DOHH2 (cell line): ENCODE data around the gene HIVEP1.

ENCODE experiments used
- H3F3A ChIP-seq: fragments of 200-600 bp; sonication (generic), shearing (Covaris generic); 2 replicates; pipeline ENCODE4 v1.6.0; 2016; ENCODE audit warnings: antibody characterized with exemption, mild to moderate bottlenecking; ENCODE audit not compliant: control insufficient read depth, insufficient read depth
- H3K27ac ChIP-seq: fragments of 200-600 bp; sonication (generic); 2 replicates; pipeline ENCODE4 v1.5.1; 2014; ENCODE audit warnings: low read depth, mild to moderate bottlenecking, low read length, moderate library complexity
- H3K27me3 ChIP-seq: fragments of 200-600 bp; sonication (generic); 2 replicates; pipeline ENCODE4 v1.6.1; 2014; ENCODE audit warnings: mild to moderate bottlenecking, low read length, mixed read lengths; ENCODE audit not compliant: control insufficient read depth
- H3K36me3 ChIP-seq: fragments of 200-600 bp; sonication (generic); 2 replicates; pipeline ENCODE4 v1.6.1; 2014; ENCODE audit warnings: mild to moderate bottlenecking, low read length, moderate library complexity, mixed read lengths; ENCODE audit not compliant: control insufficient read depth
- H3K4me1 ChIP-seq: fragments of 200-600 bp; sonication (generic); 2 replicates; pipeline ENCODE4 v1.6.1; 2014; ENCODE audit warnings: mild to moderate bottlenecking, low read length, mixed read lengths; ENCODE audit not compliant: control insufficient read depth
- H3K4me2 ChIP-seq: fragments of 200-600 bp; sonication (generic); 2 replicates; pipeline ENCODE4 v1.6.0; 2014; ENCODE audit warnings: mild to moderate bottlenecking, low read length, moderate library complexity
- H3K4me3 ChIP-seq: fragments of 200-600 bp; sonication (generic); 2 replicates; pipeline ENCODE4 v1.5.1; 2014; ENCODE audit warnings: mild to moderate bottlenecking, low read length, mixed read lengths
- H3K79me2 ChIP-seq: fragments of 200-600 bp; sonication (generic); 2 replicates; pipeline ENCODE4 v1.6.1; 2014; ENCODE audit warnings: mild to moderate bottlenecking, low read length, mixed read lengths; ENCODE audit not compliant: control insufficient read depth
- H3K9me2 ChIP-seq: fragments of 200-600 bp; sonication (generic); replicated peaks from 2 replicates; pipeline ENCODE4 v1.6.1; 2014; ENCODE audit warnings: mild to moderate bottlenecking, low read length, mixed read lengths; ENCODE audit not compliant: control insufficient read depth
- H3K9me3 ChIP-seq: fragments of 200-600 bp; sonication (generic); 2 replicates; pipeline ENCODE4 v1.6.1; 2014; ENCODE audit warnings: antibody characterized with exemption, low read length, mixed read lengths; ENCODE audit not compliant: control insufficient read depth, insufficient read depth
- H4K20me1 ChIP-seq: fragments of 200-600 bp; sonication (generic); 2 replicates; pipeline ENCODE4 v1.6.0; 2014; ENCODE audit warnings: low read depth, mild to moderate bottlenecking, antibody characterized with exemption, low read length, moderate library complexity; ENCODE audit not compliant: control insufficient read depth, insufficient read depth
- CTCF ChIP-seq: fragments of 200-600 bp; sonication (generic); IDR thresholded peaks from one replicate; pipeline ENCODE4 v1.5.1; 2014; ENCODE audit warnings: antibody characterized with exemption, mild to moderate bottlenecking, low read depth, low read length; ENCODE audit not compliant: poor library complexity, severe bottlenecking
- EZH2phosphoT487 ChIP-seq: fragments of 200-600 bp; sonication (generic); IDR thresholded peaks from 2 replicates; pipeline ENCODE4 v1.6.1; 2017; ENCODE audit warnings: borderline replicate concordance, mild to moderate bottlenecking, antibody characterized with exemption, low read length, moderate library complexity, mixed read lengths

HIVEP1 gene

DNA sequence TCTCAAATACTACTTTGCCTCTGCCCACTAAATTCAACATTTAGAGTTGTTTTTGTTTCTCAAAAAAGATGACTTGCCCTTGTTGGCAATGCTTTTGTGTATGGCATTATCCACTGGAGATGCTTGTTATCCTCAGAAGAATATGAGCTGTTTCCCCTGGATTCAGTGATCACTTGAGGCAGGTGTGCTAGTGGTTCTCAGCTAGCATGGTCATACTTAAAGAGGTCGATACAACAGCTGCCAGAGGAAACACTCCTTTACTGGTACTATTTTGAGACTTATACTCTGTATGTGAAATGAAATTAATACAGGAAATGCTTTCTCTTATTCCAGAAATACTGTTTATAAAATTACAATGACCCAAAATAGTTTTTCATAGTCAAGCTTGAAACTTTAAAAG, 122.5 kb downstream of the HIVEP1 start:
- no peaks in the 10 kb centered on the region for H3K79me2 ChIP-seq
- no peaks in the 10 kb centered on the region for H3F3A ChIP-seq
- H3K27ac ChIP-seq, result no peak overlapping the region
- H3K4me1 ChIP-seq, result peaks cover 3% of the 10 kb centered on the region; the same call in 1 of the 2 replicates
- TF ChIP-seq CTCF (no peak), EZH2phosphoT487 (no peak)
- H3K9me2 ChIP-seq, result no peaks in the 10 kb centered on the region
- no peak overlapping the region for H3K4me3 ChIP-seq
- peaks cover 15% of the 10 kb centered on the region for H3K36me3 ChIP-seq
- no peaks in the 10 kb centered on the region for H3K9me3 ChIP-seq
- H4K20me1 ChIP-seq, result no peaks in the 10 kb centered on the region
- H3K4me2 ChIP-seq, result no peak overlapping the region
- H3K27me3 ChIP-seq, result no peaks in the 10 kb centered on the region

DNA sequence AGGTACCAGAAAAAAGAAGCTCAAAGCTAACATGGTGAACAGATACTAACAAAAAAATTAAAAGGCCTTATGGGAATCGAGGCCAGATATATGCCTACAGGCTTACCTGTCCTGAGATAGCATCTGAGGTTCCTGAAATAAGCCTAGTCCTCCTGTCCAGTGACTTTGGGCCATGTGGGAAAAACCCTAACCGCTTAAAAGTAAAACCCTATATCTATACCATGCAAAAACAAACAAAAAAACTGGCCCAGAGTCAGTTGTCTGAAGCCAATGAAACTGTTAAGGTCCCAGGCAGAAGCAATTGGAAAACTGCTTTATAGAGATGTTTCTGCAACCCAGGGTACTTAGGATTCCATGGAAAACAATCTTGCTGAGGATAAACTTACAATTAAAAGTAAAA, 122.9 kb downstream of the HIVEP1 start:
- peaks cover 3% of the 10 kb centered on the region; the same call in 1 of the 2 replicates for H3K4me1 ChIP-seq
- H3K9me2 ChIP-seq, result no peaks in the 10 kb centered on the region
- peaks cover 19% of the 10 kb centered on the region for H3K36me3 ChIP-seq
- no peak overlapping the region for H3K4me2 ChIP-seq
- no peak overlapping the region for H3K27ac ChIP-seq
- no peaks in the 10 kb centered on the region for H3F3A ChIP-seq
- no peaks in the 10 kb centered on the region for H4K20me1 ChIP-seq
- no peak for TF ChIP-seq EZH2phosphoT487
- TF ChIP-seq CTCF, result no peak
- H3K4me3 ChIP-seq, result no peak overlapping the region
- H3K27me3 ChIP-seq, result no peaks in the 10 kb centered on the region
- H3K9me3 ChIP-seq, result no peaks in the 10 kb centered on the region
- H3K79me2 ChIP-seq, result no peaks in the 10 kb centered on the region

DNA sequence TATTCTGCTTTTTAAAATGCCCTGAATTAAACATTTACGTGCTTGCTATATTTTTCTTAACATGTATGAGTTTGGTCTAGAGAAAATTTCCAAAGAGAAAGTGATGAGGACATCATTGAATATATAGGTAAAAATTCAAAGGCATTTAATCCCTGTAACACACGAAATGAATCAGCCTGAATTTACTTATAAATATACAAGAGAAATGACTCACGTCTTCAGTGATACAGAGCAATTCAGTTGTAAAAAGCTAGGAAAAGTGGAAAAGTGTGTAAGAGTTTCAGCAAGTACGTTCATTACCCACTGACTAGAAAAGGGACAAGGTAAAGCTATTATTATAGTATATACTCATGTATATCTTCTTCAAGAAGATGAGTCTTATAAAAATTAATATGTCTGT, 124.8 kb downstream of the HIVEP1 start:
- no peaks in the 10 kb centered on the region for H4K20me1 ChIP-seq
- no peaks in the 10 kb centered on the region for H3K9me2 ChIP-seq
- TF ChIP-seq EZH2phosphoT487 (no peak), CTCF (no peak)
- H3K79me2 ChIP-seq, result no peaks in the 10 kb centered on the region
- H3K27me3 ChIP-seq, result no peaks in the 10 kb centered on the region
- H3K4me2 ChIP-seq, result no peak overlapping the region
- no peak overlapping the region for H3K4me3 ChIP-seq
- no peak overlapping the region for H3K27ac ChIP-seq
- H3K4me1 ChIP-seq, result peaks cover 3% of the 10 kb centered on the region; the same call in 1 of the 2 replicates
- no peaks in the 10 kb centered on the region for H3K9me3 ChIP-seq
- no peaks in the 10 kb centered on the region for H3F3A ChIP-seq
- H3K36me3 ChIP-seq, result peaks cover 19% of the 10 kb centered on the region

DNA sequence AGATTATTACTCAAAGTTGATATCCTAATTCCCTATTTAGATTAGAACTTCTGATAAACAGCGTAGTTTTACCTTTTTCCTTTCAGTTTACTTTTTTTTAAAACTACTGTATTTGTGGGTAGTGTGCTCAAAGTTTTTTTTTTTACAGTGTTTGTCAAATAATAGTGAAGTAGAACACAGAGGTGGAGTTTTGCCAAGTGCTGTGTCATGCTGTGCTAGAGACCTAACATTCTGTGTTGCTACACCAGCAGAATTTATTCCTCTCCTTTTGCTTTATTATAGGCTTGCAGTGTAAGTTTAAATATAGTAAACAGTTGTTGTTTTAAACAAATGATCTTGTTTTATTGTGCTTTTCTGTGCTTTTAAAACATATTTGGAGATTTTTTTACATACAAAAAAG, 125.4 kb downstream of the HIVEP1 start:
- no peaks in the 10 kb centered on the region for H3K79me2 ChIP-seq
- H3K27me3 ChIP-seq, result no peaks in the 10 kb centered on the region
- no peak overlapping the region for H3K4me3 ChIP-seq
- H3K36me3 ChIP-seq, result peaks cover 19% of the 10 kb centered on the region
- H3K9me2 ChIP-seq, result no peaks in the 10 kb centered on the region
- H3K9me3 ChIP-seq, result no peaks in the 10 kb centered on the region
- H3K27ac ChIP-seq, result no peak overlapping the region
- H3K4me2 ChIP-seq, result no peak overlapping the region
- H3K4me1 ChIP-seq, result peaks cover 3% of the 10 kb centered on the region; the same call in 1 of the 2 replicates
- TF ChIP-seq CTCF (no peak), EZH2phosphoT487 (no peak)
- no peaks in the 10 kb centered on the region for H4K20me1 ChIP-seq
- H3F3A ChIP-seq, result no peaks in the 10 kb centered on the region
